Thyroid gland (tissue), 4 donors: ENCODE data around the gene THSD7B. TPM values are rescaled to one million over a fixed set of nuclear protein-coding genes. Genes with fewer than 3 reads are reported as not detected.

ENCODE experiments used
- DNase-seq, 2 donors: peaks; one replicate each; pipeline ENCODE4 v3.0.0-alpha.2; 2019
- H3K27ac ChIP-seq, 3 donors: fragments of 200-600 bp; sonication (generic); 1 replicate in 2 of 3; 2 replicates in 1 of 3; pipeline ENCODE4 v1.5.1; 2016 to 2019; ENCODE audit warnings: mild to moderate bottlenecking in 1 of 3, moderate library complexity in 1 of 3
- H3K27me3 ChIP-seq: fragments of 200-600 bp; sonication (generic); one replicate; pipeline ENCODE4 v1.5.1; 2019
- H3K36me3 ChIP-seq, 2 donors: fragments of 200-600 bp; sonication (generic); one replicate each; pipeline ENCODE4 v1.5.1; 2016 to 2019
- H3K4me1 ChIP-seq, 2 donors: fragments of 200-600 bp; sonication (generic); one replicate each; pipeline ENCODE4 v1.5.1; 2017 to 2019
- H3K4me3 ChIP-seq, 3 donors: fragments of 200-600 bp; sonication (generic); replicated peaks in 1 of 3; 1 replicate in 2 of 3; 2 replicates in 1 of 3; pipeline ENCODE4 v1.5.1; 2016; ENCODE audit warnings: mild to moderate bottlenecking in 1 of 3
- H3K9me3 ChIP-seq: fragments of 200-600 bp; sonication (generic); one replicate; pipeline ENCODE4 v1.5.1; 2017
- POLR2A ChIP-seq, 2 donors: fragments of 450-650 bp; IDR thresholded peaks; one replicate each; pipeline ENCODE4 v1.6.1; 2017; ENCODE audit warnings: antibody characterized with exemption in 2 of 2, mild to moderate bottlenecking in 2 of 2, moderate library complexity in 1 of 2
- WGBS, 2 donors: methylation state at CpG; one replicate each; pipeline ENCODE4 v1.1.5; 2017; 5-methylcytosine and 5-hydroxymethylcytosine counted together
- intact Hi-C: fragments of 100-400 bp; cut with DNase I; formaldehyde crosslinking; loops from one replicate; pipeline ENCODE4 v1.15.1; 2023
- total RNA-seq, 4 donors: library from RNA; depleted of rRNA; stranded (reverse); fragments of >200 nt; gene quantifications; one replicate each; pipeline ENCODE4 v1.2.3, GENCODE V29; 2016
- TF ChIP-seq, protein P1 (sequence below), 6 experiments: fragments of 200-600 bp in 3 of 6; fragments of 450-650 bp in 3 of 6; sonication (generic) in 3 of 6; IDR thresholded peaks; one replicate each; pipeline ENCODE4 v1.5.1; 2016 to 2019; ENCODE audit warnings: antibody characterized with exemption in 6 of 6, mild to moderate bottlenecking in 2 of 6, inconsistent platforms in 1 of 6, moderate library complexity in 1 of 6

The THSD7B gene
- total RNA-seq, 4 donors from 2014 or later: 0.29 to 1.2 (median 0.92) TPM

DNA sequence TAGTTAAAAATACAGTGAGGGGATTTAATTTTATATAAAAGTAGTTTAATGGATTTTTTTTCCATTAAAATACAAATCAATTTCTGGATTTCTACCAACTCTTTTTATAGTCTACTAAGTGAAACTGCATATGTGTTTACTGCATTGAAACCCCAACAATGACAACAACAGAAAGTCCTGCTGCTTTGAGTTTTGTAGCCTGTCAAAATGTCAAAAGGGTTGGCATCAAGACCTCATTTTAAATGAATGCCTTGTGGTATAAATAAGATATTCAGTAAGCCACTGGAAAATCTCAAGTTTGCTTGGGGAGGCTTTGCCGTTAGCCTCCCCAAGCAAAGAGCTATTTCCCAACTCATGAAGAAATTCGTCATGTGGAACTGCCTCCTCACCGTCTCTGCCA, 758.6 kb downstream of the THSD7B start:
- DNase-seq: no peak
- 22 to 39% methylated on average over 3 of the region's 3 CpGs for WGBS, 2 donors
- intact Hi-C loops: no loop called here
- TF ChIP-seq, protein P1, sequence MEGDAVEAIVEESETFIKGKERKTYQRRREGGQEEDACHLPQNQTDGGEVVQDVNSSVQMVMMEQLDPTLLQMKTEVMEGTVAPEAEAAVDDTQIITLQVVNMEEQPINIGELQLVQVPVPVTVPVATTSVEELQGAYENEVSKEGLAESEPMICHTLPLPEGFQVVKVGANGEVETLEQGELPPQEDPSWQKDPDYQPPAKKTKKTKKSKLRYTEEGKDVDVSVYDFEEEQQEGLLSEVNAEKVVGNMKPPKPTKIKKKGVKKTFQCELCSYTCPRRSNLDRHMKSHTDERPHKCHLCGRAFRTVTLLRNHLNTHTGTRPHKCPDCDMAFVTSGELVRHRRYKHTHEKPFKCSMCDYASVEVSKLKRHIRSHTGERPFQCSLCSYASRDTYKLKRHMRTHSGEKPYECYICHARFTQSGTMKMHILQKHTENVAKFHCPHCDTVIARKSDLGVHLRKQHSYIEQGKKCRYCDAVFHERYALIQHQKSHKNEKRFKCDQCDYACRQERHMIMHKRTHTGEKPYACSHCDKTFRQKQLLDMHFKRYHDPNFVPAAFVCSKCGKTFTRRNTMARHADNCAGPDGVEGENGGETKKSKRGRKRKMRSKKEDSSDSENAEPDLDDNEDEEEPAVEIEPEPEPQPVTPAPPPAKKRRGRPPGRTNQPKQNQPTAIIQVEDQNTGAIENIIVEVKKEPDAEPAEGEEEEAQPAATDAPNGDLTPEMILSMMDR (IDR thresholded peaks at IDR 0.05): no peak
- TF ChIP-seq POLR2A (IDR thresholded peaks at IDR 0.05): no peak
- Histone ChIP-seq H3K27ac (no peak overlapping the region), H3K9me3 (no peaks in the 10 kb centered on the region), H3K4me1 (no peaks in the 10 kb centered on the region), H3K27me3 (no peaks in the 10 kb centered on the region), H3K4me3 (no peak overlapping the region), H3K36me3 (no peaks in the 10 kb centered on the region)

DNA sequence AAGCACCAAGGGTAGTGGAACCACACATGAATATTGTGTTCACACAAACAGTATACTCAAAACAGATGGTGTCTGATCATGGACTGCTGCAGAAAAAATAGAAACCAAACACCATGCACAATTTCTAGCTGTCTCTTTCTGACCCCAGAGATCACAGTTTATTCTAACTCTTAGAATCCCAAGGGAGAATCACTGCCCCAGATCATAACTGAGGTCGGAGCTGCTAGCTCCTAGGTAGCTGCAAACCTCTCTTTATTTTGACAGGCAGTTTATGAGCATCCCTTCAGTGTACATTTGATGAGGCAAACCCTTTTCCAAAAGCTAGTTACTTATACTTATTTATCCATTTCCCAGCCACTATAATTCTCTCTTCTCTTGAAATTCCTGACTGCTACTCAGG, 759.8 kb downstream of the THSD7B start:
- no peak for DNase-seq
- TF ChIP-seq POLR2A (IDR thresholded peaks at IDR 0.05): no peak
- TF ChIP-seq, protein P1 (IDR thresholded peaks at IDR 0.05): no peak
- Histone ChIP-seq H3K27ac (no peak overlapping the region), H3K4me3 (no peak overlapping the region), H3K4me1 (no peaks in the 10 kb centered on the region), H3K36me3 (no peaks in the 10 kb centered on the region), H3K27me3 (no peaks in the 10 kb centered on the region), H3K9me3 (no peaks in the 10 kb centered on the region)
- intact Hi-C loops: no loop called here
- 52 to 55% methylated on average over 1 of the region's 1 CpG for whole genome bisulfite sequencing, 2 donors

DNA sequence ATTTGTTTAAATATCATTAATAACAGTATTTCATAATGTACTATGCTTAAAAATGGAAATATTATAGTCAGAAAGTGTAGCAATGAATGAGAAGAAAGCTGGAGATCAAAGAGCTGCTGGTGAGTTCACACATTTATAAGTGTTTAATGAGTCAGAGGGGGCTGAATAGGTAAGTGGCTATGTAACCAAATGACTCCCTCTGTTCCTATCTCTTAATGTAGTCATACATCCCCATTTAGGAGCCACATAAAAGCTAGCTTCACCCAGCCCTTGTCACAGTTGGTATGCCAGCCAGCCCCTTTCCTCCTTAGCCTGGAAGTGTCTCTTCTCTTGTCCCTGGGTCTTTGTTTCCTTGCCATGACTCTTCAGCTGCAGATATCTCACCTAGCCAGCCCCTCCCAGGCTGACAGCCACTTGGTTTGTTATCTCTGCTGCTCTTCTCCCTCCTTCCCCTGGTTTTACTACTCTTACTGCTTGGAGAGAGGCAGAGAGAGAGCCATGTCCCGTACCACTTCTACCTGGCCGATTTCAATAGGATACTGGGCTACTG, 760.4 kb downstream of the THSD7B start:
- no peaks in the 10 kb centered on the region for H3K4me1 ChIP-seq
- no peaks in the 10 kb centered on the region for H3K9me3 ChIP-seq
- no peak for TF ChIP-seq POLR2A (IDR thresholded peaks at IDR 0.05)
- TF ChIP-seq, protein P1 (IDR thresholded peaks at IDR 0.05): no peak
- no peaks in the 10 kb centered on the region for H3K27me3 ChIP-seq
- WGBS, 2 donors: 81 to 84% methylated on average over 2 of the region's 2 CpGs
- H3K4me3 ChIP-seq: no peak overlapping the region
- intact Hi-C loops: no loop called here
- no peak overlapping the region for H3K27ac ChIP-seq
- no peak for DNase-seq
- no peaks in the 10 kb centered on the region for H3K36me3 ChIP-seq

DNA sequence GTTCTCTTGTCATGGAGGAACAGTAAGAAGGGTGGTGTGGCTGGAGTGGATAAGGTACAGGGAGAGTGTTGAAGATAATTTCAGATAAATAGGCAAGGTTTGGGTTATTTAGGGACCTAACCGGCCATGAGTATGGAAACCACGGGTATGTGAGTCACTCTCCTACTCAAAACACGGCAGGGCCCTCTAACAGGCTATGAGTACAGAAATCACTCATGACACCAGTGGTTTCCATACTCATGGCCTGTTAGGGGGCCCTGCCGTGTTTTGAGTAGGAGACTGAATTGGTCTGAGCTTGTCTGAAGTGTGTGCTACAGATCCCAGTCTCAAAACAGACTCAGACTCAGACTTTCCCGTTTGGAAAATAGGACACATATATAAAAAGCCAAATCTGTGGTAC, 770.6 kb downstream of the THSD7B start:
- no peaks in the 10 kb centered on the region for H3K27me3 ChIP-seq
- no peak overlapping the region for H3K27ac ChIP-seq
- TF ChIP-seq, protein P1 (IDR thresholded peaks at IDR 0.05): no peak
- TF ChIP-seq POLR2A (IDR thresholded peaks at IDR 0.05): no peak
- intact Hi-C loops: no loop called here
- no peak overlapping the region for H3K4me3 ChIP-seq
- DNase-seq: no peak
- H3K36me3 ChIP-seq: no peaks in the 10 kb centered on the region
- no peaks in the 10 kb centered on the region for H3K9me3 ChIP-seq
- 38 to 43% methylated on average over 5 of the region's 5 CpGs for WGBS, 2 donors
- H3K4me1 ChIP-seq: no peaks in the 10 kb centered on the region

DNA sequence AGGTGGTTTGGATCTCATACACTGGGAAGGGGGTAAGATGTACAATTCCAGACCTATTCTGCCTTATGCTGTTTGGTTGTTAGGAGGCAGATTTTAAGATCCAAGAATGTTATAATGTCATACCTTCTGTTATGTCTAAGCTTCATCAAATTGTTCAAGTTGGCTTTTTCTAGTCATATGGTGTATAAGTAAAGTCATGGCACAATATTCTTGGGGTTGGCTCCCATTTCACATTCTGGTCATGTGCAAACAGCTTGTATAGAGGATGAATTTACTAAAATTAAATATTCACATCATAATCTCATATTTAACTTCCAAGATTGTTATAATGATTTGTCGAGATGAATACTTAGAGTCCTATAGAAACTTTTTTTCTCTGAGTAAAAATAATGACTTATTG, 774.0 kb downstream of the THSD7B start:
- WGBS, 2 donors: 90 to 93% methylated on average over 1 of the region's 1 CpG
- Histone ChIP-seq H3K4me1 (no peaks in the 10 kb centered on the region), H3K27me3 (no peaks in the 10 kb centered on the region), H3K9me3 (no peaks in the 10 kb centered on the region), H3K36me3 (no peaks in the 10 kb centered on the region), H3K27ac (no peak overlapping the region), H3K4me3 (no peak overlapping the region)
- no peak for TF ChIP-seq POLR2A (IDR thresholded peaks at IDR 0.05)
- TF ChIP-seq, protein P1 (IDR thresholded peaks at IDR 0.05): no peak
- no peak for DNase-seq
- intact Hi-C loops: no loop called here
